ENCODE measurements around the gene MAGT1. TPM values are rescaled to one million over a fixed set of nuclear protein-coding genes. Genes with fewer than 3 reads are reported as not detected.

The MAGT1 gene
- total RNA-seq, 8 experiments from 2014 or later, result 8.0 to 84.0 (median 23.2) TPM

GRCh38 chrX:77814210-77814609 is 81.0 kb downstream of the MAGT1 start:
- no peak overlapping the region for H3K4me3 ChIP-seq
- in situ Hi-C loops (cut with MboI; ENCODE audit: low pct_unique_long_range_greater_than_20kb in 2 of 9, low sequenced_read_pairs in 9 of 9, unreplicated experiment in 9 of 9), result no loop called here
- WGBS, 10 experiments, result 42 to 100% (median 72%) methylated on average over 1 of the region's 1 CpG; no CpG with 5 or more reads in 6 of the 10 experiments
- H3K27ac ChIP-seq, result no peak overlapping the region
- ATAC-seq (replicated peaks in 6 of 8), result no peak
- H3K4me1 ChIP-seq (replicated peaks in 1 of 2), result no peaks in the 10 kb centered on the region

GRCh38 chrX:77802201-77802600 is 93.0 kb downstream of the MAGT1 start:
- in situ Hi-C loops (cut with MboI; ENCODE audit: low pct_unique_long_range_greater_than_20kb in 2 of 9, low sequenced_read_pairs in 9 of 9, unreplicated experiment in 9 of 9), result no loop called here
- 0 to 50% methylated on average over 1 of the region's 1 CpG; no CpG with 5 or more reads in 8 of the 10 experiments for WGBS, 10 experiments
- Histone ChIP-seq H3K4me1 (replicated peaks in 1 of 2) (no peaks in the 10 kb centered on the region), H3K27ac (no peak overlapping the region), H3K4me3 (no peak overlapping the region)
- no peak for ATAC-seq (replicated peaks in 6 of 8)

- WGBS, 10 experiments, result 100% methylated on average over 1 of the region's 1 CpG; no CpG with 5 or more reads in 6 of the 10 experiments
- no peak overlapping the region for H3K4me3 ChIP-seq
- ATAC-seq (replicated peaks in 6 of 8), result no peak
- in situ Hi-C loops (cut with MboI; ENCODE audit: low pct_unique_long_range_greater_than_20kb in 2 of 9, low sequenced_read_pairs in 9 of 9, unreplicated experiment in 9 of 9), result no loop called here
- H3K27ac ChIP-seq, result no peak overlapping the region
- H3K4me1 ChIP-seq (replicated peaks in 1 of 2), result no peaks in the 10 kb centered on the region
Observed at GRCh38 chrX:77795124-77795523, 100.1 kb downstream of the MAGT1 start.

GRCh38 chrX:77793946-77794345 is 101.3 kb downstream of the MAGT1 start:
- Histone ChIP-seq H3K27ac (no peak overlapping the region), H3K4me3 (no peak overlapping the region), H3K4me1 (replicated peaks in 1 of 2) (no peaks in the 10 kb centered on the region)
- WGBS, 10 experiments, result 49 to 100% (median 88%) methylated on average over 1 to 6 of the region's 6 CpGs; no CpG with 5 or more reads in 3 of the 10 experiments
- in situ Hi-C loops (cut with MboI; ENCODE audit: low pct_unique_long_range_greater_than_20kb in 2 of 9, low sequenced_read_pairs in 9 of 9, unreplicated experiment in 9 of 9), result no loop called here
- no peak for ATAC-seq (replicated peaks in 6 of 8)

GRCh38 chrX:77788050-77788449 is 107.2 kb downstream of the MAGT1 start:
- 0 to 100% (median 59%) methylated on average over 1 to 2 of the region's 2 CpGs; no CpG with 5 or more reads in 6 of the 10 experiments for WGBS, 10 experiments
- Histone ChIP-seq H3K4me1 (replicated peaks in 1 of 2) (no peaks in the 10 kb centered on the region), H3K27ac (no peak overlapping the region), H3K4me3 (no peak overlapping the region)
- in situ Hi-C loops (cut with MboI; ENCODE audit: low pct_unique_long_range_greater_than_20kb in 2 of 9, low sequenced_read_pairs in 9 of 9, unreplicated experiment in 9 of 9), result no loop called here
- ATAC-seq (replicated peaks in 6 of 8), result peak in 1 of 8 experiments; percentile 76

GRCh38 chrX:77786365-77786680 is 108.9 kb downstream of the MAGT1 start:
- Histone ChIP-seq H3K27ac (peak overlapping the region; percentile 98 to 99), H3K4me1 (replicated peaks in 1 of 2) (no peaks in the 10 kb centered on the region), H3K4me3 (peak overlapping the region; percentile 56 to 80 (median 64))
- ATAC-seq (replicated peaks in 6 of 8), result peak in 2 of 8 experiments; percentile 8 to 9
- in situ Hi-C loops (cut with MboI; ENCODE audit: low pct_unique_long_range_greater_than_20kb in 2 of 9, low sequenced_read_pairs in 9 of 9, unreplicated experiment in 9 of 9), result no loop called here
- 0 to 54% (median 18%) methylated on average over 2 to 3 of the region's 5 CpGs; no CpG with 5 or more reads in 7 of the 10 experiments for WGBS, 10 experiments

GRCh38 chrX:77785486-77786364 is 109.5 kb downstream of the MAGT1 start, which contains the start of gene ATRX:
Gene ATRX (minus strand): TSS chrX:77786216. CDS start chrX:77786001, 215 bp downstream.
- H3K4me3 ChIP-seq, result peak within 1 kb of the TSS; percentile 56 to 80 (median 64)
- WGBS, 10 experiments, result 29 to 30% methylated on average over 2 to 5 of the region's 61 CpGs; no CpG with 5 or more reads in 8 of the 10 experiments
- ATAC-seq (replicated peaks in 6 of 8), result peak; percentile 81 to 97 (median 96)
- peak within 1 kb of the TSS; percentile 98 to 99 for H3K27ac ChIP-seq
- in situ Hi-C loops (cut with MboI; ENCODE audit: low pct_unique_long_range_greater_than_20kb in 2 of 9, low sequenced_read_pairs in 9 of 9, unreplicated experiment in 9 of 9), result no loop called here
- H3K4me1 ChIP-seq (replicated peaks in 1 of 2), result no peaks in the 10 kb centered on the region

GRCh38 chrX:77779695-77780094 is 115.5 kb downstream of the MAGT1 start:
- ATAC-seq (replicated peaks in 6 of 8), result no peak
- in situ Hi-C loops (cut with MboI; ENCODE audit: low pct_unique_long_range_greater_than_20kb in 2 of 9, low sequenced_read_pairs in 9 of 9, unreplicated experiment in 9 of 9), result no loop called here
- 47 to 96% (median 75%) methylated on average over 2 to 3 of the region's 3 CpGs; no CpG with 5 or more reads in 7 of the 10 experiments for WGBS, 10 experiments

GRCh38 chrX:77776659-77777058 is 118.6 kb downstream of the MAGT1 start:
- WGBS, 10 experiments, result 0 to 60% (median 50%) methylated on average over 1 of the region's 2 CpGs; no CpG with 5 or more reads in 7 of the 10 experiments
- Histone ChIP-seq H3K4me3 (no peak overlapping the region), H3K27ac (no peak overlapping the region), H3K4me1 (replicated peaks in 1 of 2) (no peaks in the 10 kb centered on the region)
- ATAC-seq (replicated peaks in 6 of 8), result peak in 2 of 8 experiments; percentile 52 to 55
- in situ Hi-C loops (cut with MboI; ENCODE audit: low pct_unique_long_range_greater_than_20kb in 2 of 9, low sequenced_read_pairs in 9 of 9, unreplicated experiment in 9 of 9), result no loop called here

More at GRCh38 chrX:77779695-77780094, 115.5 kb downstream of the MAGT1 start:
- Histone ChIP-seq H3K4me1 (replicated peaks in 1 of 2) (no peaks in the 10 kb centered on the region), H3K4me3 (no peak overlapping the region), H3K27ac (no peak overlapping the region)

Other genes starting within 250 kb of the MAGT1 start
- gene ATRX, start 109.2 kb downstream of the MAGT1 start, total RNA-seq, result 100 to 1,000 TPM in 1 of 8 experiments, 10 to 100 TPM in 7; 44.7 to 140 (median 59.3) TPM
- gene COX7B, start 4.0 kb upstream of the MAGT1 start, total RNA-seq, result 100 to 1,000 TPM; 369 to 724 (median 495) TPM
- gene ATP7A, start 15.3 kb upstream of the MAGT1 start, total RNA-seq, result 10 to 100 TPM in 1 of 8 experiments, 1 to 10 TPM in 7; 6.0 to 13.3 (median 8.1) TPM
- 1 to 10 TPM in 4 of 8 experiments, under 1 TPM in 2, not detected in 2; 0.43 to 1.8 (median 1.4) TPM for gene PGAM4, start 74.2 kb upstream of the MAGT1 start, total RNA-seq
- gene PGK1, start 208.8 kb upstream of the MAGT1 start, total RNA-seq, result 100 to 1,000 TPM; 153 to 410 (median 343) TPM
- gene TAF9B, start 244.2 kb upstream of the MAGT1 start, total RNA-seq, result 10 to 100 TPM; 14.5 to 48.7 (median 28.6) TPM